ENCODE results near the gene LGR5.

Gene LGR5

GRCh38 chr12:71438670-71439361, 782 bp upstream of the LGR5 start:
- DNase-seq, result peak in 1 of 2 experiments; percentile 31

- no peak for DNase-seq
Observed at GRCh38 chr12:71439362-71439612, 311 bp upstream of the LGR5 start.

- no peak for DNase-seq
Observed at GRCh38 chr12:71440345-71440762, 756 bp downstream of the LGR5 start.

- DNase-seq, result no peak
Observed at GRCh38 chr12:71440763-71441748, 1.5 kb downstream of the LGR5 start.

GRCh38 chr12:71441836-71442566, 2.4 kb downstream of the LGR5 start:
- DNase-seq, result no peak

- no peak for DNase-seq
Observed at GRCh38 chr12:71442567-71442931, 3.0 kb downstream of the LGR5 start.

GRCh38 chr12:71445071-71445470, 5.5 kb downstream of the LGR5 start:
- no peak for DNase-seq

GRCh38 chr12:71447691-71448132, 8.1 kb downstream of the LGR5 start:
- no peak for DNase-seq

- no peak for DNase-seq
Observed at GRCh38 chr12:71448150-71448581, 8.6 kb downstream of the LGR5 start.

GRCh38 chr12:71449373-71450070, 9.9 kb downstream of the LGR5 start:
- no peak for DNase-seq

- no peak for DNase-seq
Observed at GRCh38 chr12:71452006-71452405, 12.4 kb downstream of the LGR5 start.

GRCh38 chr12:71455028-71455737, 15.6 kb downstream of the LGR5 start:
- peak; percentile 44 to 56 for DNase-seq

- DNase-seq, result peak; percentile 33 to 48
Observed at GRCh38 chr12:71456316-71456715, 16.7 kb downstream of the LGR5 start.

- no peak for DNase-seq
Observed at GRCh38 chr12:71456990-71457389, 17.4 kb downstream of the LGR5 start.

GRCh38 chr12:71460318-71460717, 20.7 kb downstream of the LGR5 start:
- no peak for DNase-seq

GRCh38 chr12:71460850-71461609, 21.4 kb downstream of the LGR5 start:
- DNase-seq, result no peak

GRCh38 chr12:71461787-71462328, 22.3 kb downstream of the LGR5 start:
- DNase-seq, result no peak

GRCh38 chr12:71465796-71466195, 26.2 kb downstream of the LGR5 start:
- peak; percentile 69 to 75 for DNase-seq

- DNase-seq, result no peak
Observed at GRCh38 chr12:71469258-71469750, 29.7 kb downstream of the LGR5 start.

- no peak for DNase-seq
Observed at GRCh38 chr12:71472441-71472911, 32.9 kb downstream of the LGR5 start.

- no peak for DNase-seq
Observed at GRCh38 chr12:71474791-71475190, 35.2 kb downstream of the LGR5 start.

Data from SHP77 (cell line).